Retina (tissue), 1 donor: Measurements from ENCODE around the gene ENSA.
"Not testable (repeated sequence)": the region's sequence is repeated elsewhere in the genome, so short reads cannot be mapped to it uniquely, and the experiment has no call there.

Experiments
- DNase-seq: peaks from one replicate; pipeline ENCODE4 v3.0.0-alpha.2; 2016

Gene ENSA

DNA sequence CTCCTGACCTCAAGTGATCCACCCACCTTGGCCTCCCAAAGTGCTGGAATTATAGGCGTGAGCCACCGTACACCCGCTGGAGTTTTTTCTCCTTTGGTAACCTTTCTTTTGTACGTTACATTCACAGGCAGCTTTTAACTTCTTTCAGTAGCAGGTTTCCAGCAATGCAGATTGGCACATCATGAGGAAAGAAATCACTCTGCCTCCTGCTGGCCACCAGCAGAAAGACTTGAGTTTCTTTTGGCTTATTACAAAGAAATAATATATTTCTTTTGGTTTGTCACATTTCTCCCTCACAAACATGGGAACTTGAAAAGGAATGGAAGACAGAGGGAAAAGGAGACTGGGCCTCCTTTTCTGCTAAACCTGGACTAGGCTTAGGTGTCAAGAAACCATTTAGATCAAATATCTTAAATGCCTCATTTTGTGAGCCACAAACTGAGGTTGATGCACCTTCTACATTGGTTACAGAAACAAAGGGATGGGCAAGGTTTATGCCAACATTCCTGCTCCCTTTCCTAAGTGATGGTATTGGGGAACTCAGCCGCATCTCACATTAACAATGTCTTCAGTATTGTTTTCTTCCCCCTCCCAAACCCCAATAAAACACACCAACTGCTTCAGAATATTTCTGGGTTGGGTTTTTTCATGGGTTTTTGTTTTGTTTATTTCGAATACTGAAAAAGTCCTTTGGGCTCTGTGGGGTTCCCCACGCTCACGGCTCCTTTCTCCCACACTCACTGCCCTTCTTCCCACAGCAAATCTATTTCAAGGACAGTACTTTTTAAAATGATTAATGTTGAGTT, 7.7 kb downstream of the ENSA start:
- peak; percentile 29 for DNase-seq

DNA sequence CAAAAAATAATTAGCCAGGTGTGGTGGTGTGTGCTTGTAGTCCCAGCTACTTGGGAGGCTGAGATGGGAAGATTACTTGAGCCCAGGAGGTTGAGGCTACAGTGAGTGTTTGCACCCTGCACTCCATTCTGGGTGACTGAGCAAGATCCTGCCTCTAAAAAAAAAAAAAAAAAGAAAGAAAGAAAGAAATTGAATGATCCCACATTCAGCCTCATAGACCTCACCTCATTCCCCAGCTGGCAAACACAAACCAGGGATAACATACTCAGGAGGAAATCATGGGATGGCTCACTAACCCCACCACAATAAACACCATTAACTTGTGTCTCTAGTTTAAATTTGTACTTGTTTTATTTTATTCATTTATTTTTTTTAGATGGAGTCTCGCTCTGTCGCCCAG, 8.5 kb downstream of the ENSA start:
- no peak for DNase-seq

DNA sequence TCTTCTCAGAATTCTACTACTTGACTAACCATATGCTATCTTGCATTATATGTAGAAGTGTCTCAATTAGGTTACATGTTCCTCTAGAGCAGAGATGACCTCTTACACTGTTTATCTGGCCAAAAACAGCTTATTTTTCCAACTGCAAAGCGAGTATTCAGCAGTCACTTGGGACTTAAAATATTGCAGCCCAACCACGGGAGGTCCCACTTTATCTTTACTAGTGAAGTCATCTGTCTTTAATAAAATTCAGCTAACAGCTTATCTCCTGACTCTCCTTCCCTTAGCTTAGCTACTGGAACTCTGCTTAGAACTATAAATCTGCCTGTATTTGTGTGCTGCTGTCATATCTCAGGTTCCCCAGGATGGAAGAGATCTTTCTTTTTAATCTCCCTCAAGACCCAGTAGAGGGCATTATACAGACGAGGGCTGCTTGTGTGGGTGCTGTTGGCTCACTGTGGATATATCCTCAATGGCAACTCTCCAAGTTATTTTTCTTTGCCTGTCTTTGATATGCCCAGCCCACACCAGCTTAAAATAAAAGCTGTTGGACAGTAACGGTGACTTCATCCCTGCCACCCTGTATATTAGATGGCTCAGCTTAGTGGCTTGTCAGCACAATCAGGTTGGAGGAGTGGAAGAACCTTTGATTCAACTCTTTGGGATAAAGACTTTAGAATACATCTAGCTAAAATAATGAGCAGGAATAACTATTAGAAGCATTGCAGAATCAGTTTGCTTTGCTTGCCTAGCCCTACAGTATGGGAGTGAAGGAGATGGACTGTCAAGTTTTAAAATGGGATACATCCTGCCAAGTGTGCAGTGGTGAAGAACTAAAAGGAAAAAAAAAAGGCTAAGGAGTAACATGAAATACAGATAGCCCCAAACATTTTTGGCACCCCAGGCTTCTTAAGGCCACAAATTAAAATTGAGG, 9.6 kb downstream of the ENSA start:
- DNase-seq: no peak

- DNase-seq: no peak
Observed at GRCh38 chr1:150615346-150616201, 13.8 kb downstream of the ENSA start.

GRCh38 chr1:150613061-150613920, 16.1 kb downstream of the ENSA start:
- no peak for DNase-seq

- DNase-seq: no peak
Observed at GRCh38 chr1:150612014-150612345, 17.4 kb downstream of the ENSA start.

- no peak for DNase-seq
Observed at GRCh38 chr1:150610576-150610975, 18.8 kb downstream of the ENSA start.

- no peak for DNase-seq
Observed at GRCh38 chr1:150609732-150610131, 19.7 kb downstream of the ENSA start.

GRCh38 chr1:150606463-150607142, 22.8 kb downstream of the ENSA start:
- DNase-seq: no peak

GRCh38 chr1:150605451-150605731, 24.0 kb downstream of the ENSA start:
- DNase-seq: not testable (repeated sequence)

DNA sequence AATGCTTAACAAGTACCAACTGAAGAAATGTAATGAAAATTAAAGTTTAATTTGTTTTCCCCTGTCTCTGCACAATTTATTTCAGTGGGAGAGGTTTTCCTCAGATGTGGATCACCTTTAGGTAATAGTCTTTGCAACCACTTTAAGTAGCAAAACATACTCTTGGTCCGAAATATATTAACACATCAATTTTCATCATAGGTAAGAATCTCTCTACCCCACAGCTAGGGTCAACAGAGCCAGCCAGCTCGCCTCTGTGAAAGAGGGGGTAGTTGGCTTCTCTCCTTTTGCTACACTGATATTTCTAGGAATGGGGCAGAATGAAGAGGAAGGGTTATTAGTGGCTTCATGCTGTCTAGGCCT, 25.2 kb downstream of the ENSA start:
- no peak for DNase-seq

DNA sequence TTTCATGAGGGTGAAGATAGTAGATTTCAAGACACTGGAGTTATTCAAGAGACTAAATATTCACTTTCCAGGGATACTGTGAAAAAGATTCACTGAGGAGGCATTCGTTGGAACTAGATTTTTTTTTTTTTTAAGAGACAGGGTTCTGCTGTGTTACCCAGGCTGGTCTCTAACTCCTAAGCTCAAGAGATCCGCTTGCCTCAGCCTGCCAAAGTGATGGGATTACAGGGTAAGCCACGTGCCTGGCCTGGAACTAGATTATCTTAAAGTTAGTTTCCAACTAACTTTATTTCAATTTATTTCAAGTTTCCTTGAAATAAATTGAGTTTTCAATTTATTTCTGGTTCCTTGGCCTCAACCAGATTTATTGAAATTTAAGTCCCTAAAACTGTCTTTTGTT, 25.7 kb downstream of the ENSA start:
- DNase-seq: no peak

- not testable (repeated sequence) for DNase-seq
Observed at GRCh38 chr1:150602372-150602771, 27.0 kb downstream of the ENSA start.

GRCh38 chr1:150601540-150601939, 27.9 kb downstream of the ENSA start:
- DNase-seq: no peak

DNA sequence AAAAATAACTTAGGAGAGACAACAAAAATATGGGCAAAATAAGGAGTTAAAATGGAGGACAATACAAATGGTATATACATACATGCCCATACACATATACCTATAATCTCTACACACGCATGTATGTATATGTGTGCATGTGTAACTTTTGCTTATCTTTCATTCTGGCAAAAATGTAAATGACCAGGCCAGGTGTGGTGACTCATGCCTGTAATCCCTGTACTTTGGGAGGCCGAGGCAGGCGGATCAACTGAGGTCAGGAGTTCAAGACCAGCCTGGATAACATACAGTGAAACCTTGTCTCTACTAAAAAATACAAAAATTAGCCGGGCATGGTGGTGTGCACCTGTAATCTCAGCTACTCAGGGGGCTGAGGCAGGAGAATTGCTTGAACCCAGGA, 31.1 kb downstream of the ENSA start:
- not testable (repeated sequence) for DNase-seq

DNA sequence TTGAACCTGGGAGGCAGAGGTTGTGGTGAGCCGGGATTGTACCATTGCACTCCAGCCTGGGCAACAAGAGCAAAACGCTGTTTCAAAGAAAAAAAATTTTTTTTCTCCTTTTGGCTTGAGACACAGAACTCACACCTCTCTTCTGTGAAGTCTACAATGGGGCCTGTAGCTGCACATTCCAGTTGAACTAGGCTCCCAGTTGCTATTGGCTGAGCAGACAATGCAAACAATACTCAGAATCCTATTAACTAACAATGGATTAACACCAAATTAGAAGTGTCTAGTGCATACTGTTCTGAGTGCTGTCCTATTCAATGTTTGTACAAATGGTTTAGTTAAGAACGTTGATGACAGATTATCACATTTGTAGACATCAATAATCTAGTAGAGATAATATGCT, 32.4 kb downstream of the ENSA start:
- no peak for DNase-seq

- no peak for DNase-seq
Observed at GRCh38 chr1:150596095-150596892, 33.1 kb downstream of the ENSA start.

GRCh38 chr1:150582371-150582770, 47.0 kb downstream of the ENSA start:
- DNase-seq: no peak

DNA sequence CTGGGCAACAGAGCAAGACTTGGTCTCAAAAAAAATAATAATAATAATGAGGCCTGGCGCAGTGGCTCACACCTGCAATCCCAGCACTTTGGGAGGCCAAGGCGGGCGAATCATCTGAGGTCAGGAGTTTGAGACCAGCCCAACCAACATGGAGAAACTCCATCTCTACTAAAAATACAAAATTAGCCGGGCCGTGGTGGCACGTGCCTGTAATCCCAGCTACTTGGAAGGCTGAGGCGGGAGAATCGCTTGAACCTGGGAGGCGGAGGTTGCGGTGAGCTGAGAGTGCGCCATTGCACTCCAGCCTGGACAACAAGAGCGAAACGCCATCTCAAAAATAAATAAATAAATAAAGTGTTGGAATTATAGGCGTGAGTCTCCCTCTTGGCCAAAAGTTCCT, 47.5 kb downstream of the ENSA start:
- DNase-seq: not testable (repeated sequence)

GRCh38 chr1:150581437-150581836, 48.0 kb downstream of the ENSA start:
- not testable (repeated sequence) for DNase-seq

DNA sequence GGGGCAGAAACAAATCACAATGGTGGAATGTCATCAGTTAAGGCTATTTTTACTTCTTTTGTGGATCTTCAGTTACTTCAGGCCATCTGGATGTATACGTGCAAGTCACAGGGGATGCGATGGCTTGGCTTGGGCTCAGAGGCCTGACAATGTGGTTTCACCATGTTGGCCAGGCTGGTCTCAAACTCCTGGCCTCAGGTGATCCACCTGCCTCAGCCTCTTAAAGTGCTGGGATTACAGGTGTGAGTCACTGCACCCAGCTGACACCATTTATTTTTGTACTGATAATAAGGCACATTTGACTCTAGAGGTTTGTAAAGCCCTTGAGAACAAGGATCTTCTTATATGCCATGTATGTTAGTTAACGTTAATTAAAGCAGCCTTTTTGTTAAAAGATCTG, 48.4 kb downstream of the ENSA start:
- DNase-seq: not testable (repeated sequence)
